ENCODE measurements around the gene PRKG2. TPM values are rescaled to one million over a fixed set of nuclear protein-coding genes. Genes with fewer than 3 reads are reported as not detected.

The PRKG2 gene
- total RNA-seq, 1 experiment from 2014 or later = 1.9 TPM

DNA sequence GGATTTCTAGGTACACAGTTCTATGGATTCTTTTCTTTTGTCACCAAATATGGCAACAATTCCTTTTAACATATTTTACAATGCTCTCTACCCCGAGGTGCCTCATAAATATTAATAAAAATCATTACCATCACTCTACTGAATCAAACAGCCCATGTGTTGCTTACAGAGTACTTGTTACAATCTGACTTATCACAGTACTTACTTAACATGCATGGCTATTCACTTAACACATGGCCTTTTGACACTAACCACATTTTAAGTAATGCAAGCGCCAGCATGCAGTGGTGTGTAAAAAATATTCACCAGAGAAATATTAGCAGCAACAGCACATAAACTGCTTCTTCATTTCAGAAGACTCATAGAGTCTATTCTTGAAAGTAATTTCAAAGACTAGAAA, 119.6 kb downstream of the PRKG2 start:
- H3K4ac ChIP-seq (ENCODE audit: low read depth, low read length) = no peak overlapping the region
- H3K4me2 ChIP-seq (ENCODE audit: insufficient read depth, insufficient read length, low read length) = no peak overlapping the region
- no peak overlapping the region for H3K27ac ChIP-seq (ENCODE audit: insufficient read length, low read depth, low read length)
- TF ChIP-seq, protein P1, sequence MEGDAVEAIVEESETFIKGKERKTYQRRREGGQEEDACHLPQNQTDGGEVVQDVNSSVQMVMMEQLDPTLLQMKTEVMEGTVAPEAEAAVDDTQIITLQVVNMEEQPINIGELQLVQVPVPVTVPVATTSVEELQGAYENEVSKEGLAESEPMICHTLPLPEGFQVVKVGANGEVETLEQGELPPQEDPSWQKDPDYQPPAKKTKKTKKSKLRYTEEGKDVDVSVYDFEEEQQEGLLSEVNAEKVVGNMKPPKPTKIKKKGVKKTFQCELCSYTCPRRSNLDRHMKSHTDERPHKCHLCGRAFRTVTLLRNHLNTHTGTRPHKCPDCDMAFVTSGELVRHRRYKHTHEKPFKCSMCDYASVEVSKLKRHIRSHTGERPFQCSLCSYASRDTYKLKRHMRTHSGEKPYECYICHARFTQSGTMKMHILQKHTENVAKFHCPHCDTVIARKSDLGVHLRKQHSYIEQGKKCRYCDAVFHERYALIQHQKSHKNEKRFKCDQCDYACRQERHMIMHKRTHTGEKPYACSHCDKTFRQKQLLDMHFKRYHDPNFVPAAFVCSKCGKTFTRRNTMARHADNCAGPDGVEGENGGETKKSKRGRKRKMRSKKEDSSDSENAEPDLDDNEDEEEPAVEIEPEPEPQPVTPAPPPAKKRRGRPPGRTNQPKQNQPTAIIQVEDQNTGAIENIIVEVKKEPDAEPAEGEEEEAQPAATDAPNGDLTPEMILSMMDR (conservative IDR thresholded peaks at IDR 0.05) = no peak
- Mint-ChIP-seq H3K4me3 (no peak overlapping the region), H3K36me3 (ENCODE audit: insufficient read depth in 1 of 3, low read depth in 3 of 3) (no peaks in the 10 kb centered on the region), H3K27me3 (ENCODE audit: low read depth) (peaks cover 1% of the 10 kb centered on the region; the same call in 1 of the 2 replicates), H3K9me3 (no peaks in the 10 kb centered on the region), H3K4me1 (no peaks in the 10 kb centered on the region), H3K27ac (no peak overlapping the region)
- H3K79me2 ChIP-seq (ENCODE audit: insufficient read depth, low read length) = no peaks in the 10 kb centered on the region
- DNase-seq = no peak
- H3K27me3 ChIP-seq (ENCODE audit: insufficient read depth, low read length) = no peaks in the 10 kb centered on the region
- H3K9me3 ChIP-seq (ENCODE audit: control insufficient read depth, low read depth, low read length) = no peaks in the 10 kb centered on the region
- no peak overlapping the region for H3K56ac ChIP-seq (ENCODE audit: insufficient read length, low read depth, low read length)
- no peak overlapping the region for H2BK120ac ChIP-seq (ENCODE audit: low read depth, low read length, poor library complexity, severe bottlenecking)
- no peak overlapping the region for H2AFZ ChIP-seq (ENCODE audit: low read length)
- H3K4me1 ChIP-seq (ENCODE audit: insufficient read depth, low read length) = no peaks in the 10 kb centered on the region
- H3K79me1 ChIP-seq (ENCODE audit: insufficient read depth, low read depth, low read length, poor library complexity, severe bottlenecking) = no peaks in the 10 kb centered on the region
- H3T11ph ChIP-seq (ENCODE audit: low read length) = no peak overlapping the region
- H2AK5ac ChIP-seq (ENCODE audit: insufficient read length, low read length) = no peak overlapping the region
- no peak overlapping the region for H2BK20ac ChIP-seq (ENCODE audit: low read depth, low read length, poor library complexity, severe bottlenecking)
- no peak overlapping the region for H2BK15ac ChIP-seq (ENCODE audit: low read depth, low read length)
- H4K5ac ChIP-seq (ENCODE audit: insufficient read length, low read depth, low read length) = no peak overlapping the region
- H3K14ac ChIP-seq (ENCODE audit: insufficient read depth, low read length) = no peak overlapping the region
- no peak overlapping the region for H3K23ac ChIP-seq (ENCODE audit: insufficient read length, low read depth, low read length)
- H2BK12ac ChIP-seq (ENCODE audit: insufficient read length, low read depth, low read length) = no peak overlapping the region
- no CpG with 5 or more reads among the region's 2 CpGs for WGBS (ENCODE audit: extremely low coverage, insufficient read length, low lambda C conversion rate)
- H4K91ac ChIP-seq (ENCODE audit: insufficient read length, low read depth, low read length) = no peak overlapping the region
- no peak overlapping the region for H3K18ac ChIP-seq (ENCODE audit: insufficient read length, low read depth, low read length)
- H3K23me2 ChIP-seq (ENCODE audit: insufficient read length, low read depth, low read length, poor library complexity, severe bottlenecking) = no peaks in the 10 kb centered on the region
- H3K9ac ChIP-seq (ENCODE audit: extremely low read depth, insufficient read length, low read length) = no peak overlapping the region
- H4K20me1 ChIP-seq (ENCODE audit: control insufficient read depth, insufficient read depth, insufficient read length) = no peaks in the 10 kb centered on the region
- no peak overlapping the region for H4K8ac ChIP-seq (replicated peaks; ENCODE audit: insufficient read length, low read depth, low read length)
- no peak overlapping the region for H2BK5ac ChIP-seq (ENCODE audit: insufficient read length, low read length)

Measured in H9 (cell line).